Measurements from ENCODE around the gene RXRB. TPM values are rescaled to one million over a fixed set of nuclear protein-coding genes. Genes with fewer than 3 reads are reported as not detected.
A peak's percentile ranks its signal among the peaks of the same experiment; 100 is the strongest.

RXRB gene
- total and polyA plus RNA-seq, 10 of the 15 experiments (the other 5 are each of a cell fraction or from before 2014, with no cell fraction given): 0.71 to 35.0 (median 20.4) TPM

GRCh38 chr6:33241968-33242367 is 41.5 kb upstream of the RXRB start:
- no peaks in the 10 kb centered on the region for H3K79me2 ChIP-seq (ENCODE audit: control insufficient read depth, insufficient read depth, low read length)
- FAIRE-seq (peak; percentile 92), DNase-seq (ENCODE audit: low read depth, low spot score) (no peak), ATAC-seq (peak; percentile 65)
- in situ Hi-C loops (cut with MboI): no loop called here
- H3K27ac ChIP-seq (ENCODE audit: control insufficient read depth, insufficient read depth): no peak overlapping the region
- intact Hi-C loops (cut with micrococcal nuclease; ENCODE audit: unreplicated experiment): no loop called here
- CTCF ChIA-PET: no interaction called here
- no peak overlapping the region for H2AFZ ChIP-seq (ENCODE audit: control insufficient read depth, low read depth, low read length)
- no peak overlapping the region for H3K9ac ChIP-seq (ENCODE audit: control insufficient read depth, insufficient read depth, low read length)
- TF ChIP-seq BHLHE40 (IDR thresholded peaks at IDR 0.05; ENCODE audit: borderline replicate concordance in 1 of 2, low read depth in 2 of 2, low read length in 1 of 2): peak in 1 of 2 experiments; percentile 14; a peak in 1 of 4 replicates
- TF ChIP-seq RUNX3 (IDR thresholded peaks at IDR 0.05; ENCODE audit: low read length): peak; percentile 39; the same call in 1 of the 2 replicates
- no peak for TF ChIP-seq FOXK2 (IDR thresholded peaks at IDR 0.05)
- TF ChIP-seq JUNB (IDR thresholded peaks at IDR 0.05): peak; percentile 38
- 3% methylated on average over 3 of the region's 3 CpGs for WGBS (ENCODE audit: insufficient coverage, insufficient replicate concordance, low lambda C conversion rate, missing lambda C conversion rate)
- SMC1A ChIA-PET (ENCODE audit: uncharacterized antibody, unreplicated experiment): no interaction called here
- no peaks in the 10 kb centered on the region; a peak in 1 of 4 replicates for H3K27me3 ChIP-seq (replicated peaks in 1 of 2; ENCODE audit: control insufficient read depth in 2 of 2, insufficient read depth in 2 of 2, low read length in 1 of 2)
- H3K4me1 ChIP-seq (ENCODE audit: control insufficient read depth, insufficient read depth, low read length): no peaks in the 10 kb centered on the region
- POLR2A ChIA-PET: no interaction called here
- no TSS peak for BruUV-seq (replicated peaks)
- no peaks in the 10 kb centered on the region for H3K36me3 ChIP-seq (ENCODE audit: control insufficient read depth in 2 of 2, insufficient read depth in 2 of 2, low read length in 1 of 2)
- H4K20me1 ChIP-seq (ENCODE audit: control insufficient read depth, insufficient read depth): no peaks in the 10 kb centered on the region
- no peak overlapping the region for H3K4me2 ChIP-seq (ENCODE audit: control insufficient read depth, insufficient read depth)
- H3K9me3 ChIP-seq (replicated peaks; ENCODE audit: control insufficient read depth, insufficient read depth, low read length): no peaks in the 10 kb centered on the region
- no peak overlapping the region for H3K4me3 ChIP-seq
- RAD21 ChIA-PET (ENCODE audit: unreplicated experiment): no interaction called here

GRCh38 chr6:33237741-33238140 is 37.3 kb upstream of the RXRB start:
- FAIRE-seq (no peak), DNase-seq (ENCODE audit: low read depth, low spot score) (no peak), ATAC-seq (no peak)
- no peak overlapping the region for H3K4me3 ChIP-seq
- WGBS (ENCODE audit: insufficient coverage, insufficient replicate concordance, low lambda C conversion rate, missing lambda C conversion rate): 3% methylated on average over 2 of the region's 2 CpGs
- intact Hi-C loops (cut with micrococcal nuclease; ENCODE audit: unreplicated experiment) (no loop called here), in situ Hi-C loops (cut with MboI) (no loop called here)
- H3K27ac ChIP-seq (ENCODE audit: control insufficient read depth, insufficient read depth): no peak overlapping the region
- H3K9me3 ChIP-seq (replicated peaks; ENCODE audit: control insufficient read depth, insufficient read depth, low read length): no peaks in the 10 kb centered on the region
- ChIA-PET RAD21 (ENCODE audit: unreplicated experiment) (no interaction called here), POLR2A (interaction anchor here (0.9 kb wide), 1 partner anchor 34 kb away, joined by 3 read pairs; the partner anchor contains the start of genes RPS18 and VPS52), CTCF (interaction anchor here (1.0 to 1.5 kb wide), 5 partner anchors 9 to 90 kb away, joined by 3 to 7 read pairs (median 4); no protein-coding TSS in a partner anchor), SMC1A (ENCODE audit: uncharacterized antibody, unreplicated experiment) (no interaction called here)
- no peak overlapping the region for H3K4me2 ChIP-seq (ENCODE audit: control insufficient read depth, insufficient read depth)
- no peaks in the 10 kb centered on the region for H3K36me3 ChIP-seq (ENCODE audit: control insufficient read depth in 2 of 2, insufficient read depth in 2 of 2, low read length in 1 of 2)
- H3K4me1 ChIP-seq (ENCODE audit: control insufficient read depth, insufficient read depth, low read length): no peaks in the 10 kb centered on the region
- BruUV-seq (replicated peaks): no TSS peak
- H3K27me3 ChIP-seq (replicated peaks in 1 of 2; ENCODE audit: control insufficient read depth in 2 of 2, insufficient read depth in 2 of 2, low read length in 1 of 2): peaks cover 2 to 3% of the 10 kb centered on the region in 2 experiments; a peak in 2 of 4 replicates
- no peaks in the 10 kb centered on the region for H3K79me2 ChIP-seq (ENCODE audit: control insufficient read depth, insufficient read depth, low read length)
- H4K20me1 ChIP-seq (ENCODE audit: control insufficient read depth, insufficient read depth): no peaks in the 10 kb centered on the region
- H3K9ac ChIP-seq (ENCODE audit: control insufficient read depth, insufficient read depth, low read length): no peak overlapping the region
- no peak overlapping the region for H2AFZ ChIP-seq (ENCODE audit: control insufficient read depth, low read depth, low read length)
- TF ChIP-seq, protein P1, sequence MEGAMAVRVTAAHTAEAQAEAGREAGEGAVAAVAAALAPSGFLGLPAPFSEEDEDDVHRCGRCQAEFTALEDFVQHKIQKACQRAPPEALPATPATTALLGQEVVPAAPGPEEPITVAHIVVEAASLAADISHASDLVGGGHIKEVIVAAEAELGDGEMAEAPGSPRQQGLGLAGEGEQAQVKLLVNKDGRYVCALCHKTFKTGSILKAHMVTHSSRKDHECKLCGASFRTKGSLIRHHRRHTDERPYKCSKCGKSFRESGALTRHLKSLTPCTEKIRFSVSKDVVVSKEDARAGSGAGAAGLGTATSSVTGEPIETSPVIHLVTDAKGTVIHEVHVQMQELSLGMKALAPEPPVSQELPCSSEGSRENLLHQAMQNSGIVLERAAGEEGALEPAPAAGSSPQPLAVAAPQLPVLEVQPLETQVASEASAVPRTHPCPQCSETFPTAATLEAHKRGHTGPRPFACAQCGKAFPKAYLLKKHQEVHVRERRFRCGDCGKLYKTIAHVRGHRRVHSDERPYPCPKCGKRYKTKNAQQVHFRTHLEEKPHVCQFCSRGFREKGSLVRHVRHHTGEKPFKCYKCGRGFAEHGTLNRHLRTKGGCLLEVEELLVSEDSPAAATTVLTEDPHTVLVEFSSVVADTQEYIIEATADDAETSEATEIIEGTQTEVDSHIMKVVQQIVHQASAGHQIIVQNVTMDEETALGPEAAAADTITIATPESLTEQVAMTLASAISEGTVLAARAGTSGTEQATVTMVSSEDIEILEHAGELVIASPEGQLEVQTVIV (IDR thresholded peaks at IDR 0.05; ENCODE audit: borderline replicate concordance, partially characterized antibody): no peak
- TF ChIP-seq NFYB (IDR thresholded peaks at IDR 0.05; ENCODE audit: insufficient read depth, low read depth, low read length) (no peak), USF2 (IDR thresholded peaks at IDR 0.05; ENCODE audit: borderline replicate concordance, low read depth, low read length) (no peak), NFXL1 (IDR thresholded peaks at IDR 0.05; ENCODE audit: borderline replicate concordance) (no peak), CHD2 (IDR thresholded peaks at IDR 0.05; ENCODE audit: borderline replicate concordance, low read depth, low read length) (no peak), REST (IDR thresholded peaks at IDR 0.05; ENCODE audit: low read depth, low read length) (no peak), RUNX3 (IDR thresholded peaks at IDR 0.05; ENCODE audit: low read length) (no peak)

All from GM12878 (cell line).